ENCODE measurements around the gene DNASE2.
"Not testable (repeated sequence)": the region's sequence is repeated elsewhere in the genome, so short reads cannot be mapped to it uniquely, and the experiment has no call there.

DNASE2 gene

DNA sequence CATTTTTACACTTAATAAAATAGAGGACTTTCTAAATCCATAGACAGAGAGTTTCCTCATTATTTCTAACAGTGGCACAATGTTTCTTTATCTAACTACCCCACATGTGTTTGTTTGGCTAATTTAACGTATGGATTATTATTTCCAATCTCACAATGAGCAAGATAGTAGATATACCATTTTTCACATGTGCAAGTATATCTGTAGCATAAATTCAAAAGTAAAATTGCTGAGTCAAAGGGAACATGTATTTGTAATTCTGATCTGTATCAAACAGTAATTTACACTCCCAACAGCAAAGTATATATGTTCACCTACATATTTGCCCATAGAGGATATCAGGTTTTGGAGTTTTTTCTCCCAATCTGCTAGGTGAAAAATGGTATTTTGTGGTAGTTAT is 24.6 kb downstream of the DNASE2 start:
- H2AFZ ChIP-seq, result no peak overlapping the region
- no peak overlapping the region for H3K4me2 ChIP-seq (ENCODE audit: low read length)
- peaks cover 3% of the 10 kb centered on the region for H3K9me3 ChIP-seq (ENCODE audit: control insufficient read depth, low read length)
- no peak overlapping the region for H3K27ac ChIP-seq
- no peaks in the 10 kb centered on the region for H3K27me3 ChIP-seq (ENCODE audit: control insufficient read depth, insufficient read depth, low read length)
- H3K36me3 ChIP-seq (ENCODE audit: control insufficient read depth, insufficient read depth, low read length), result no peaks in the 10 kb centered on the region
- H3K4me1 ChIP-seq, result no peaks in the 10 kb centered on the region
- TF ChIP-seq CTCF (IDR thresholded peaks at IDR 0.05), result no peak
- no peak overlapping the region for H3K4me3 ChIP-seq (ENCODE audit: low read depth, low read length)
- H3K9ac ChIP-seq, result no peak overlapping the region
- no peaks in the 10 kb centered on the region for H3K79me2 ChIP-seq

GRCh38 chr19:12847159-12848139 is 33.8 kb downstream of the DNASE2 start:
- Histone ChIP-seq H3K79me2 (no peaks in the 10 kb centered on the region), H2AFZ (peak overlapping the region; percentile 79), H3K27ac (no peak overlapping the region), H3K9ac (no peak overlapping the region), H3K27me3 (ENCODE audit: control insufficient read depth, insufficient read depth, low read length) (no peaks in the 10 kb centered on the region), H3K36me3 (ENCODE audit: control insufficient read depth, insufficient read depth, low read length) (no peaks in the 10 kb centered on the region), H3K4me2 (ENCODE audit: low read length) (peak overlapping the region; percentile 67), H3K4me3 (ENCODE audit: low read depth, low read length) (no peak overlapping the region), H3K9me3 (ENCODE audit: control insufficient read depth, low read length) (no peaks in the 10 kb centered on the region), H3K4me1 (peaks cover 4% of the 10 kb centered on the region)
- peak; percentile 100 for TF ChIP-seq CTCF (IDR thresholded peaks at IDR 0.05)

DNA sequence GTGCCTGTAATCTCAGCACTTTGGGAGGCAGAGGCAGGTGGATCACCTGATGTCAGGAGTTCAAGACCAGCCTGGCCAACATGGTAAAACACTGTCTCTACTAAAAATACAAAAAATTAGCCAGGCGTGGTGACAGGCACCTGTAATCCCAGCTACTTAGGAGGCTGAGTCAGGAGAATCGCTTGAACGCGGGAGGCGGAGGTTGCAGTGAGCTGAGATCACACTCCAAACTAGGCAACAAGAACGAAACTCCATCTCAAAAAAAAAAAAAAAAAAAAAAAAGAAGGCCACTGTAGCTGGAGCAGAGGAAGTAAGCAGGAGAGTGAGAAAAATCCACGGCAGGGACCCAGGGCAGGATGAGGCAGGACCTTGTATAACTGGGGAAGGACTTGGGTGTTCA is 34.6 kb downstream of the DNASE2 start:
- not testable (repeated sequence) for H3K4me1 ChIP-seq; H3K79me2 ChIP-seq; H3K9me3 ChIP-seq (ENCODE audit: control insufficient read depth, low read length); H3K36me3 ChIP-seq (ENCODE audit: control insufficient read depth, insufficient read depth, low read length); H3K4me2 ChIP-seq (ENCODE audit: low read length); H3K4me3 ChIP-seq (ENCODE audit: low read depth, low read length); H2AFZ ChIP-seq; H3K27ac ChIP-seq; H3K9ac ChIP-seq; H3K27me3 ChIP-seq (ENCODE audit: control insufficient read depth, insufficient read depth, low read length)

GRCh38 chr19:12843999-12844732 is 37.1 kb downstream of the DNASE2 start:
- Histone ChIP-seq H3K27me3 (ENCODE audit: control insufficient read depth, insufficient read depth, low read length) (no peaks in the 10 kb centered on the region), H3K9ac (no peak overlapping the region), H3K4me2 (ENCODE audit: low read length) (no peak overlapping the region), H3K36me3 (ENCODE audit: control insufficient read depth, insufficient read depth, low read length) (no peaks in the 10 kb centered on the region), H3K4me1 (peaks cover 11% of the 10 kb centered on the region), H2AFZ (no peak overlapping the region), H3K9me3 (ENCODE audit: control insufficient read depth, low read length) (no peaks in the 10 kb centered on the region), H3K79me2 (peaks cover 9% of the 10 kb centered on the region), H3K27ac (no peak overlapping the region), H3K4me3 (ENCODE audit: low read depth, low read length) (no peak overlapping the region)
- TF ChIP-seq CTCF (IDR thresholded peaks at IDR 0.05), result no peak

DNA sequence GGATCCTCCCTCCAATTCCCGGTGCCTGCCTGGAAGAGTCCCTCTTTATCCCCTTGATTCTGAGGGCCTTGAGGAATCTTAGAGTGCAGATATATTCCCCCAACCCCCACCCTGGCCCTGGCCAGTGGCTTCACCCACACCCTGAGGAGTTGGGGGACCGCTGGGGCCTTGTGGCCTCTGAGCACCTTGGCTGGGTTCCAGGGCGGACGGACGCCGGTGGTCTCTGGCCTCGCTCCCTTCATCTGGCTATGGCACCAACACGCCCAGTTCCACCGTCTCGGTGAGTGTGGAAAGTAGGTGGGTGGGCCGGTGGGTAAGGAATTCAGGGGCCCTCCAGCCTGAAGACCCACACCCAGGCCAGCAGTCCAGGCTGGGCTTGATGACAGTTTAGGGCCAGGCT is 37.9 kb downstream of the DNASE2 start:
- no peak overlapping the region for H3K27ac ChIP-seq
- peaks cover 11% of the 10 kb centered on the region for H3K4me1 ChIP-seq
- no peak overlapping the region for H3K4me3 ChIP-seq (ENCODE audit: low read depth, low read length)
- H3K27me3 ChIP-seq (ENCODE audit: control insufficient read depth, insufficient read depth, low read length), result no peaks in the 10 kb centered on the region
- H3K9ac ChIP-seq, result no peak overlapping the region
- H3K4me2 ChIP-seq (ENCODE audit: low read length), result no peak overlapping the region
- TF ChIP-seq CTCF (IDR thresholded peaks at IDR 0.05), result no peak
- no peaks in the 10 kb centered on the region for H3K36me3 ChIP-seq (ENCODE audit: control insufficient read depth, insufficient read depth, low read length)
- H3K9me3 ChIP-seq (ENCODE audit: control insufficient read depth, low read length), result no peaks in the 10 kb centered on the region
- peaks cover 9% of the 10 kb centered on the region for H3K79me2 ChIP-seq
- no peak overlapping the region for H2AFZ ChIP-seq
